ENCODE data around the gene MYL12B.
"Not testable (repeated sequence)": the region's sequence is repeated elsewhere in the genome, so short reads cannot be mapped to it uniquely, and the experiment has no call there.

Gene MYL12B

GRCh38 chr18:3261373-3262233 is at the start of gene MYL12B:
Gene MYL12B (plus strand): TSS chr18:3262133. CDS start chr18:3272899, 10,766 bp downstream.
- in situ Hi-C loops (cut with HindIII; ENCODE audit: low pct_unique_long_range_greater_than_20kb, low sequenced_read_pairs) = no loop called here
- peak; percentile 58 to 83 for DNase-seq (ENCODE audit: low read depth in 1 of 2, low spot score in 1 of 2)
- TF ChIP-seq JUND (IDR thresholded peaks at IDR 0.05; ENCODE audit: low read depth) = no peak

DNA sequence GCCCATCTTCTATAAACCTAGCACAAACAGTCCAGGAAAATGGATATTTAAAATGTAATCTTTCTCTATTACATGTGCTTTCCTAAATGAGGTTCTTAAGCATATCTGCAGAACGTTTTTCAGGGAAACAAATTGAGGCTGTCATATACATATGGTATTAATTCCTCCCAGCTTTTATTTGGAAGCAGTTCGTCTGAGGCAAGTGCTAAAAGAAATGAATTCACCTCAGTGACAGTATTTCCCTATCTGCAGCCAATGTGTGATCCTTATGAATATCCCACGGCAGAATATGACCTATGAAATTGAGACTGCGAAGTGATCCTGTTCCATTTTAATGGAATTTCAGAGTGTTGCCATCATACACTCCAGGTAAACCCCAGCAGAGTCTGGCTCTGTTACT is 49.3 kb upstream of the MYL12B start:
- in situ Hi-C loops (cut with HindIII; ENCODE audit: low pct_unique_long_range_greater_than_20kb, low sequenced_read_pairs) = no loop called here
- DNase-seq (ENCODE audit: low read depth in 1 of 2, low spot score in 1 of 2) = no peak
- no peak for TF ChIP-seq JUND (IDR thresholded peaks at IDR 0.05; ENCODE audit: low read depth)

- TF ChIP-seq JUND (IDR thresholded peaks at IDR 0.05; ENCODE audit: low read depth) = no peak
- DNase-seq (ENCODE audit: low read depth in 1 of 2, low spot score in 1 of 2) = no peak
These were observed 48.5 kb upstream of the MYL12B start for GRCh38 chr18:3213300-3214059.

GRCh38 chr18:3214855-3215637 is 46.9 kb upstream of the MYL12B start:
- no peak for TF ChIP-seq JUND (IDR thresholded peaks at IDR 0.05; ENCODE audit: low read depth)
- in situ Hi-C loops (cut with HindIII; ENCODE audit: low pct_unique_long_range_greater_than_20kb, low sequenced_read_pairs) = no loop called here
- DNase-seq (ENCODE audit: low read depth in 1 of 2, low spot score in 1 of 2) = no peak

More at GRCh38 chr18:3213300-3214059, 48.5 kb upstream of the MYL12B start:
- in situ Hi-C loops (cut with HindIII; ENCODE audit: low pct_unique_long_range_greater_than_20kb, low sequenced_read_pairs) = no loop called here

DNA sequence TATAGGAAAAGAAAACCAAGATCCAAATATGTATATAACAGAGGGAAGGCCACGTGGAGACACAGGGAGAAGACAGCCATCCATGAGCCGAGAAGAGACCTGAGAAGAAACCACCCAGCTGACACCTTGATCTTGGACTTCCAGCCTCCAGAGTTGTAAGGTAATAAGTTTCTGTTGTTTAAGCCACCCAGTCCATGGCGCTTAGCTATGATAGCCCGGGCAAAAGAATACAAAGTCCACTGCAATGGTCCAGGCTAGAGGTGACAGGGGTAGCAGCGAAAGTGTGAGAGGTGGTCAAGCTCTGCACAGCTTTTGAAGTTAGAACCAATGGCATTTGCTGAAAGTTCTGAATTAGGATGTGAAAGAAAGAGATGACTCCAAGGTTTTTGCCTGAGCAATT is 44.9 kb upstream of the MYL12B start:
- no peak for DNase-seq (ENCODE audit: low read depth in 1 of 2, low spot score in 1 of 2)
- no peak for TF ChIP-seq JUND (IDR thresholded peaks at IDR 0.05; ENCODE audit: low read depth)
- in situ Hi-C loops (cut with HindIII; ENCODE audit: low pct_unique_long_range_greater_than_20kb, low sequenced_read_pairs) = no loop called here

- DNase-seq (ENCODE audit: low read depth in 1 of 2, low spot score in 1 of 2) = peak in 1 of 2 experiments; percentile 42
- in situ Hi-C loops (cut with HindIII; ENCODE audit: low pct_unique_long_range_greater_than_20kb, low sequenced_read_pairs) = no loop called here
- TF ChIP-seq JUND (IDR thresholded peaks at IDR 0.05; ENCODE audit: low read depth) = no peak
These were observed 43.8 kb upstream of the MYL12B start for GRCh38 chr18:3217948-3218647.

DNA sequence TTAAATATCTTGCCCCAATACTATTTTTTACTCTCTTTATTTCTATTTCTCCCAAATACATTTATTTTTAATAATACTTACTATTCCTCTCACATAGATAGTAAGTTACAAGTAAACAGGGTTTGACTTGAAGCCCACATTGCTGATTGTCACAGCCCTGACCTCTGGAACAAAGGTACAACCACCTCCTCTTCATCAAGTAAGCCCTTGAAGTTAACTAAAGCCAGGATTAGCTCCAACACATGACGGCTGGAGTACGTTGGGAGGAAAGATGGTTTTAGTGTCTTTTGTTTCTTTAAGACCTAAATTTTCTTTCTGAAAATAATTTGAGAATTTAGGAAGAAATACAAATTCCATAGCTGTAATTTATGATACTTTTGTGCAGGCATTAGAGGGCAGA is 43.1 kb upstream of the MYL12B start:
- TF ChIP-seq JUND (IDR thresholded peaks at IDR 0.05; ENCODE audit: low read depth) = no peak
- no peak for DNase-seq (ENCODE audit: low read depth in 1 of 2, low spot score in 1 of 2)
- in situ Hi-C loops (cut with HindIII; ENCODE audit: low pct_unique_long_range_greater_than_20kb, low sequenced_read_pairs) = no loop called here

DNA sequence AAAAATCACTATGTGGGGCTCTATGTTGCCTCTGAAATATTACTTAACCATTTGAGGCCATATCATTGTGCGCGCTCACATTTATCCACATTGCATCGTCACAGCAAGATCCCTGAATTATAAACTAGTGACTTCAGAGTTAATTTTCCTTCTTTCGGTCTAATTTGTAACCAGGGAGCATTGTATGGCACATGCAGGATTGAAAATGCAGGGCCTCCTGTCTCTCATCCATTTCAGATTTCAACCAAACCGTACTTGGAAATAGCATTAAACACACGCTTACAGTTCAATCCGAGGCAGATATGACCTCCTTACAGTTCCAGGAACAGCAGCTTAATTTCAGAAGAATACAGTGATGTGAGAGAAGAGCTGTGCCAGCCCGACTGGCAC is 42.7 kb upstream of the MYL12B start:
- no peak for TF ChIP-seq JUND (IDR thresholded peaks at IDR 0.05; ENCODE audit: low read depth)
- in situ Hi-C loops (cut with HindIII; ENCODE audit: low pct_unique_long_range_greater_than_20kb, low sequenced_read_pairs) = no loop called here
- no peak for DNase-seq (ENCODE audit: low read depth in 1 of 2, low spot score in 1 of 2)

GRCh38 chr18:3219631-3220335 is 42.1 kb upstream of the MYL12B start, which contains the start of gene MYOM1:
Gene MYOM1 (minus strand): TSS chr18:3219968. CDS start chr18:3215223, 4,745 bp downstream.
- DNase-seq (ENCODE audit: low read depth in 1 of 2, low spot score in 1 of 2) = no peak
- no peak for TF ChIP-seq JUND (IDR thresholded peaks at IDR 0.05; ENCODE audit: low read depth)
- in situ Hi-C loops (cut with HindIII; ENCODE audit: low pct_unique_long_range_greater_than_20kb, low sequenced_read_pairs) = no loop called here

DNA sequence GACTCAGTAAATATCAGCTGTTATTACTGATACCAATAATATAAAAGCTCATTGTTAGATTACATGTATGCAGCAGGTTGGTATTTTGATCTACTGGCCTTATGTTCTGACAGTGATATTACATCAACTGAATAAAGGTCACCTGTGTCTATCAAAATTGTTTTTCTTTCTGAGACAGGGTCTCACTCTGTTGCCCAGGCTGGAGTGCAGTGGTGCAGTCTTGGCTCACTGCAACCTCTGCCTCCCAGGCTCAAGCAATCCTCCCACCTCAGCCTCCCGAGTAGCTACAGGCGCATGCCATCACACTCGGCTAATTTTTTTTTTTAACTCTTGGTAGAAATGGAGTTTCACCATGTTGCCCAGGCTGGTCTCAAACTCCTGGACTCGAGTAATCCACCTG is 41.1 kb upstream of the MYL12B start:
- in situ Hi-C loops (cut with HindIII; ENCODE audit: low pct_unique_long_range_greater_than_20kb, low sequenced_read_pairs); DNase-seq (ENCODE audit: low read depth in 1 of 2, low spot score in 1 of 2): not testable (repeated sequence)

GRCh38 chr18:3221496-3221895 is 40.4 kb upstream of the MYL12B start:
- no peak for TF ChIP-seq JUND (IDR thresholded peaks at IDR 0.05; ENCODE audit: low read depth)
- in situ Hi-C loops (cut with HindIII; ENCODE audit: low pct_unique_long_range_greater_than_20kb, low sequenced_read_pairs) = no loop called here
- DNase-seq (ENCODE audit: low read depth in 1 of 2, low spot score in 1 of 2) = no peak

Measured in T47D (cell line).